Measurements from ENCODE around the gene NOS1.

NOS1 gene

GRCh38 chr12:117361347-117361751 lies at the start of gene NOS1:
TSS of gene NOS1 (minus strand) at chr12:117361626. CDS start at chr12:117331069, 30,557 bp downstream.
- TF ChIP-seq, protein P1, sequence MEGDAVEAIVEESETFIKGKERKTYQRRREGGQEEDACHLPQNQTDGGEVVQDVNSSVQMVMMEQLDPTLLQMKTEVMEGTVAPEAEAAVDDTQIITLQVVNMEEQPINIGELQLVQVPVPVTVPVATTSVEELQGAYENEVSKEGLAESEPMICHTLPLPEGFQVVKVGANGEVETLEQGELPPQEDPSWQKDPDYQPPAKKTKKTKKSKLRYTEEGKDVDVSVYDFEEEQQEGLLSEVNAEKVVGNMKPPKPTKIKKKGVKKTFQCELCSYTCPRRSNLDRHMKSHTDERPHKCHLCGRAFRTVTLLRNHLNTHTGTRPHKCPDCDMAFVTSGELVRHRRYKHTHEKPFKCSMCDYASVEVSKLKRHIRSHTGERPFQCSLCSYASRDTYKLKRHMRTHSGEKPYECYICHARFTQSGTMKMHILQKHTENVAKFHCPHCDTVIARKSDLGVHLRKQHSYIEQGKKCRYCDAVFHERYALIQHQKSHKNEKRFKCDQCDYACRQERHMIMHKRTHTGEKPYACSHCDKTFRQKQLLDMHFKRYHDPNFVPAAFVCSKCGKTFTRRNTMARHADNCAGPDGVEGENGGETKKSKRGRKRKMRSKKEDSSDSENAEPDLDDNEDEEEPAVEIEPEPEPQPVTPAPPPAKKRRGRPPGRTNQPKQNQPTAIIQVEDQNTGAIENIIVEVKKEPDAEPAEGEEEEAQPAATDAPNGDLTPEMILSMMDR (IDR thresholded peaks at IDR 0.05; ENCODE audit: insufficient read depth, low read depth, low read length, missing control alignments): no peak
- DNase-seq (ENCODE audit: low read depth): no peak
- peak within 1 kb of the TSS; percentile 29 for H3K4me3 ChIP-seq (ENCODE audit: low read length)

DNA sequence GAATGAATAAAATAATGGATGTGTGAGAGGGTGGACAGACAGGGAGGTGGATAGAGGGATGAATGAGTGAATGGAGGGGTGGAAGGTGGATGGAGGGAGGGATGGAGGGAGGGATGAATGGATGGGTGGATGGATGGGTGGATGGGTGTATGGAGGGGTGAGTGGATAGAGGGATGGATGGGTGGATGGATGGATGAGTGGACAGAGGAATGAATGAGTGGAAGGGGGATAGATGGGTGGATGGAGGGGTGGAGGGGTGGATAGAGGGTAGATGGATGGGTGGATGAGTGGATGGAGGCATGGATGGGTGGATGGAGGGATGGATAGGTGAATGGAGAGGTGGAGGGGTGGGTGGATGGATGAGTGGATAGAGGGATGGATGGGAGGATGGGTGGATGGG lies 47.9 kb upstream of the NOS1 start:
- TF ChIP-seq, protein P1 (IDR thresholded peaks at IDR 0.05; ENCODE audit: insufficient read depth, low read depth, low read length, missing control alignments): no peak
- no peak overlapping the region for H3K4me3 ChIP-seq (ENCODE audit: low read length)
- no peak for DNase-seq (ENCODE audit: low read depth)

- TF ChIP-seq, protein P1 (IDR thresholded peaks at IDR 0.05; ENCODE audit: insufficient read depth, low read depth, low read length, missing control alignments): no peak
- no peak for DNase-seq (ENCODE audit: low read depth)
- no peak overlapping the region for H3K4me3 ChIP-seq (ENCODE audit: low read length)
These were observed 46.9 kb upstream of the NOS1 start for GRCh38 chr12:117408161-117408791.

- DNase-seq (ENCODE audit: low read depth): no peak
- no peak overlapping the region for H3K4me3 ChIP-seq (ENCODE audit: low read length)
- TF ChIP-seq, protein P1 (IDR thresholded peaks at IDR 0.05; ENCODE audit: insufficient read depth, low read depth, low read length, missing control alignments): no peak
These were observed 43.5 kb upstream of the NOS1 start for GRCh38 chr12:117404940-117405339.

DNA sequence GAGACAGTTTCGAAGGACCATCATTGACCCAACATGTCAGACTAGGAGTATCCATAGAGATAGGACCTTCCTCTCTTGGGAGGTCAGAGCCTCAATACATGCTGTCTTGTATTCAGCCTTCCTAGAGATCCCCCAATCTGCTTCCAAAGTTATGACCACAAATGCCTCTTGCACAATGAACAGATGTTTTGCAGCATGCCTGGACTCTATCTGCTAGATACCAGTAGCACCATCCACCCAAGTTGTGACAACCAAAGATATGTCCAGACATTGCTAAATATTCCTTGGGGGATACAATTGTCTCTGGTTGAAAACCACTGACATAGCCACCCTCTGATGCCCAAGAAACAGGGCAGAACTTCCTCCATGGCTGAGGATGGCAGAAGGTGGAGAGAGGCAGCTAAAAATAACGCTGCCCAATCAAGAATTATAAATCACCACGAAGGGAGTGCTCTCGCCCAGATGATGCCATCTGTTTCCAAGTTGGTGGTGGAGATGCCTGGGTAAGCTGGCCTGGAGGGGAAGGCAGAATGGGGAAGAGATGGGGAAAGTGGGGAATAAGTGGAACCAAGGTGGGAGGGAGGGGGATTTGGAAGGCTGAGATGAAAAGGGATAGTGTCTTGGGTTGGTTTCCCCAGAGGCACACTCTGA lies 42.9 kb upstream of the NOS1 start:
- DNase-seq (ENCODE audit: low read depth): no peak
- H3K4me3 ChIP-seq (ENCODE audit: low read length): no peak overlapping the region
- TF ChIP-seq, protein P1 (IDR thresholded peaks at IDR 0.05; ENCODE audit: insufficient read depth, low read depth, low read length, missing control alignments): no peak

- TF ChIP-seq, protein P1 (IDR thresholded peaks at IDR 0.05; ENCODE audit: insufficient read depth, low read depth, low read length, missing control alignments): no peak
- H3K4me3 ChIP-seq (ENCODE audit: low read length): no peak overlapping the region
- no peak for DNase-seq (ENCODE audit: low read depth)
These were observed 42.2 kb upstream of the NOS1 start for GRCh38 chr12:117403586-117404139.

All from epithelial cell of esophagus (primary cell).